ENCODE results near the gene SAPCD1. TPM values are rescaled to one million over a fixed set of nuclear protein-coding genes. Genes with fewer than 3 reads are reported as not detected.

The SAPCD1 gene
- total RNA-seq, 1 donor from 2014 or later = 1.2 TPM

DNA sequence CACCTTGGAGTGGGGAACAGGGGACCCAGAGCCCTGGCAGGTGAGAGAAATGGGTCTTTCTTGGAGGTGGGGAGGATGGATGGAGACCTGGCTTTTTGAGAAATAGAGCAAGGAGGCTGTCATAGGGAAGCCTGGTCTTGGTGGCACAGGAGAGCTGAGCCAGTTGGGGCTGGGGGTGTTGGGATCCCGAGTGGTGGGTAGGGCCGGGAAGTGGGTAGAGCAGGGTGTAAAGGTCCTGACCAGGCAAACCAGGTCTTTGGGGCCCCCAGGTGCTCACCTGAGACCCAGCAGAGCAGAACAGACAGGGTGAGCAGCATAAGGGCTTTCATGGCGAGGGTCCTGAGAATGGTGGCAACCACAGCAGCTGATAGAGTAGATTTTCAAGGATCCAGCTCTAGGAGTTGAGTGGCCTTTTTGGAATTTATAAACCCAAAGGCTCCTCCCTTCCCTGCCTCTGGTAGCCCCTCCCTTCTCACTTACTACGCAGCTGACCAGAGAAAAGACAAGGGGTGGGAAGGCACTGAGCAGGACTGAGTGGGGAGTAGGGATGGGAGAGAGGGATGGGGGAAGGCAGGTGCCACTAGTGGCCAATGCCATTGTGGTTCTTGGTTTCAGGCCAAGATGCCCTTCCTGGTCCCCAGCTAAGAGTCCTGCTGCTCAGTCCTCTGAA, 41.0 kb upstream of the SAPCD1 start, which contains the start of gene LY6G6C:
LY6G6C (minus strand) TSS at position 396 of the 670 bp plus-strand sequence; CDS start at position 329, 67 bp downstream.
- no peak for DNase-seq (ENCODE audit: low read depth)
- H4K20me1 ChIP-seq (ENCODE audit: insufficient read depth, low read length) = no peaks in the 10 kb centered on the region
- Mint-ChIP-seq H3K9me3 (ENCODE audit: unreplicated experiment) (peaks cover 7% of the 10 kb centered on the region), H3K27me3 (ENCODE audit: low read depth, unreplicated experiment) (peaks cover 19% of the 10 kb centered on the region), H3K4me3 (ENCODE audit: unreplicated experiment) (no peak within 1 kb of the TSS), H3K4me1 (ENCODE audit: low read depth, unreplicated experiment) (peaks cover 4% of the 10 kb centered on the region), H3K27ac (ENCODE audit: unreplicated experiment) (no peak within 1 kb of the TSS), H3K36me3 (ENCODE audit: low read depth, unreplicated experiment) (peaks cover 17% of the 10 kb centered on the region)
- H2AFZ ChIP-seq (ENCODE audit: low read depth, low read length) = no peak within 1 kb of the TSS
- TF ChIP-seq, protein P1, sequence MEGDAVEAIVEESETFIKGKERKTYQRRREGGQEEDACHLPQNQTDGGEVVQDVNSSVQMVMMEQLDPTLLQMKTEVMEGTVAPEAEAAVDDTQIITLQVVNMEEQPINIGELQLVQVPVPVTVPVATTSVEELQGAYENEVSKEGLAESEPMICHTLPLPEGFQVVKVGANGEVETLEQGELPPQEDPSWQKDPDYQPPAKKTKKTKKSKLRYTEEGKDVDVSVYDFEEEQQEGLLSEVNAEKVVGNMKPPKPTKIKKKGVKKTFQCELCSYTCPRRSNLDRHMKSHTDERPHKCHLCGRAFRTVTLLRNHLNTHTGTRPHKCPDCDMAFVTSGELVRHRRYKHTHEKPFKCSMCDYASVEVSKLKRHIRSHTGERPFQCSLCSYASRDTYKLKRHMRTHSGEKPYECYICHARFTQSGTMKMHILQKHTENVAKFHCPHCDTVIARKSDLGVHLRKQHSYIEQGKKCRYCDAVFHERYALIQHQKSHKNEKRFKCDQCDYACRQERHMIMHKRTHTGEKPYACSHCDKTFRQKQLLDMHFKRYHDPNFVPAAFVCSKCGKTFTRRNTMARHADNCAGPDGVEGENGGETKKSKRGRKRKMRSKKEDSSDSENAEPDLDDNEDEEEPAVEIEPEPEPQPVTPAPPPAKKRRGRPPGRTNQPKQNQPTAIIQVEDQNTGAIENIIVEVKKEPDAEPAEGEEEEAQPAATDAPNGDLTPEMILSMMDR (IDR thresholded peaks at IDR 0.05; ENCODE audit: insufficient read depth, low read depth, low read length) = no peak
- TF ChIP-seq EZH2 (IDR thresholded peaks at IDR 0.05; ENCODE audit: insufficient read depth, low read length) = no peak
- no peak within 1 kb of the TSS for H3K27ac ChIP-seq (ENCODE audit: low read depth, low read length)
- no peaks in the 10 kb centered on the region for H3K27me3 ChIP-seq (ENCODE audit: insufficient read depth, low read length)
- no peak within 1 kb of the TSS for H3K9ac ChIP-seq (ENCODE audit: low read length)
- no peak within 1 kb of the TSS for H3K4me2 ChIP-seq (ENCODE audit: low read length)
- no peaks in the 10 kb centered on the region for H3K9me3 ChIP-seq (ENCODE audit: insufficient read depth, low read depth, low read length)
- no peak within 1 kb of the TSS for H3K4me3 ChIP-seq (ENCODE audit: insufficient read depth, low read depth, low read length)
- no peaks in the 10 kb centered on the region for H3K79me2 ChIP-seq (ENCODE audit: insufficient read depth, low read length)
- no peak for FAIRE-seq
- no peaks in the 10 kb centered on the region for H3K4me1 ChIP-seq (ENCODE audit: insufficient read depth, low read length)
- peaks cover 5% of the 10 kb centered on the region for H3K36me3 ChIP-seq (ENCODE audit: insufficient read depth, low read length)

DNA sequence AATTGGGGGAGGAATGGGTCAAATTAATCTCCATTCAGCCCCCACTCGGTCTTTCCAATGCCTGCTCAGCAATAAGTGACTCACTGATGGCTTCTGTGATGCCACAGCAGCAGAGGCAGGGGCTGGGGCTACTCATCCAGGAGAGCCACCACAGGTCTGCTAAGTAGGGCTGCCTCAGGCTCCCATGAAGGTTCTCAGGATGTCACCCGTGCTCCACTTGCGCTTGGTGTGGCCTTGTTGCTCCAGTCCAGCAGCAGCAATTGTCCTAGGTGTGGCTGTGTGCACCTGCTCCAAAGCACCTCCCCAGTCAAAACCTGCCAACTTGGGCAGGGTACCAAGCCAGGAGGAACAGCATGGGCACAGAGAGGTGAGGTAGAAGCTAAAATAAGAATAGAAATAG, 40.3 kb upstream of the SAPCD1 start:
- peaks cover under 1% of the 10 kb centered on the region for H4K20me1 ChIP-seq (ENCODE audit: insufficient read depth, low read length)
- no peaks in the 10 kb centered on the region for H3K27me3 ChIP-seq (ENCODE audit: insufficient read depth, low read length)
- FAIRE-seq (no peak), DNase-seq (ENCODE audit: low read depth) (no peak)
- H3K4me2 ChIP-seq (ENCODE audit: low read length) = no peak overlapping the region
- peaks cover 19% of the 10 kb centered on the region for H3K27me3 Mint-ChIP-seq (ENCODE audit: low read depth, unreplicated experiment)
- TF ChIP-seq, protein P1 (IDR thresholded peaks at IDR 0.05; ENCODE audit: insufficient read depth, low read depth, low read length) = no peak
- no peak for TF ChIP-seq EZH2 (IDR thresholded peaks at IDR 0.05; ENCODE audit: insufficient read depth, low read length)
- H2AFZ ChIP-seq (ENCODE audit: low read depth, low read length) = no peak overlapping the region
- H3K27ac ChIP-seq (ENCODE audit: low read depth, low read length) = no peak overlapping the region
- peaks cover 21% of the 10 kb centered on the region for H3K36me3 Mint-ChIP-seq (ENCODE audit: low read depth, unreplicated experiment)
- H3K36me3 ChIP-seq (ENCODE audit: insufficient read depth, low read length) = peaks cover 7% of the 10 kb centered on the region
- no peak overlapping the region for H3K4me3 ChIP-seq (ENCODE audit: insufficient read depth, low read depth, low read length)
- no peaks in the 10 kb centered on the region for H3K9me3 ChIP-seq (ENCODE audit: insufficient read depth, low read depth, low read length)
- no peaks in the 10 kb centered on the region for H3K79me2 ChIP-seq (ENCODE audit: insufficient read depth, low read length)
- H3K27ac Mint-ChIP-seq (ENCODE audit: unreplicated experiment) = no peak overlapping the region
- H3K9ac ChIP-seq (ENCODE audit: low read length) = no peak overlapping the region
- no peak overlapping the region for H3K4me3 Mint-ChIP-seq (ENCODE audit: unreplicated experiment)
- H3K9me3 Mint-ChIP-seq (ENCODE audit: unreplicated experiment) = peaks cover 7% of the 10 kb centered on the region
- no peaks in the 10 kb centered on the region for H3K4me1 ChIP-seq (ENCODE audit: insufficient read depth, low read length)
- peaks cover 4% of the 10 kb centered on the region for H3K4me1 Mint-ChIP-seq (ENCODE audit: low read depth, unreplicated experiment)

All from astrocyte (in vitro differentiated cells and primary cell).